Astrocyte of the spinal cord (primary cell): ENCODE data around the gene GLYAT.

Experiments used
- DNase-seq: peaks from one replicate; pipeline ENCODE4 v3.0.0; 2011; ENCODE audit warnings: low read depth, low spot score
- H3K4me3 ChIP-seq: 2 replicates; pipeline ENCODE4 v1.5.1; 2011; ENCODE audit warnings: low read depth, mild to moderate bottlenecking, low read length, moderate library complexity
- in situ Hi-C: cut with HindIII; loops from 2 replicates; pipeline ENCODE4 v1.10.0; 2017; ENCODE audit warnings: low sequenced_read_pairs
- TF ChIP-seq, protein P1 (sequence below): IDR thresholded peaks from 2 replicates; pipeline ENCODE4 v1.5.1; 2012; ENCODE audit warnings: low read depth, mild to moderate bottlenecking, low read length, inconsistent platforms

Gene GLYAT

DNA sequence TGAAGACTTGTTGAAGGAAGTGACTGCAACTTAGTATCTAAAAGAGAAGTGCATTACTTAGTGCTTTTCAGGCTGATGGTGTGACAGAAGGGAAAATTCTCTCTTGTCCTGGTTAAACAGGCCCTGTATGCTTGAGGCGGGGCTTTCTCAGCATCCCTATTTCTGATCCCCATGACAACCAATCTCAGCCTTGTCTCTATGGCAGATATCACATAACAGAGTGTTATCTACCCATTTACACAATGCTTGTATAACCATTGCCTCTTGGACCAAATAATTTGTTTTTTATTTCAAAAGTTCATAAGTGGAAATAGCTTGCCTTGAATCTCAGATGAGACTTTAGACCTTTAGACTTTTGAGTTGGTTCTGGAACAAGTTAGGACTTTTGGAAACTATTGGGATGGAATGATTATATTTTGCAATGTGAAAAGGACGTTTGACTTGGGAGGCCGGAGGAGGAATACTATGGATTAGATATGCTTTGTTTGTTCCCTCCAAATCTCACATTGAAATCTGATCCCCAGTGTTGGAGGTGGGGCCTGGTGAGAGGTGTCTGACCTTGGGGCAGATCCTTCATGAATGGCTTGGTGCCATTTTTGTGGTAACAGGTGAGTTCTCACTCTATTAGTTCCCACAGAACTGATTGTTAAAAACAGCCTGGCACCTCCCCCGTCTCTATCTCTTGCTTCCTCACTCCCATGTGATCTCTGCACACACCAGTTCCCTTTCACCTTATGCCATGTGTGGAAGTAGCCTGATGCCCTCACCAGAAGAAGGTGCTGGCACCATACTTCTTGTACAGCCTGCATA is 3.1 kb upstream of the GLYAT start:
- no peak for DNase-seq
- H3K4me3 ChIP-seq: no peak overlapping the region
- in situ Hi-C loops: no loop called here
- TF ChIP-seq, protein P1, sequence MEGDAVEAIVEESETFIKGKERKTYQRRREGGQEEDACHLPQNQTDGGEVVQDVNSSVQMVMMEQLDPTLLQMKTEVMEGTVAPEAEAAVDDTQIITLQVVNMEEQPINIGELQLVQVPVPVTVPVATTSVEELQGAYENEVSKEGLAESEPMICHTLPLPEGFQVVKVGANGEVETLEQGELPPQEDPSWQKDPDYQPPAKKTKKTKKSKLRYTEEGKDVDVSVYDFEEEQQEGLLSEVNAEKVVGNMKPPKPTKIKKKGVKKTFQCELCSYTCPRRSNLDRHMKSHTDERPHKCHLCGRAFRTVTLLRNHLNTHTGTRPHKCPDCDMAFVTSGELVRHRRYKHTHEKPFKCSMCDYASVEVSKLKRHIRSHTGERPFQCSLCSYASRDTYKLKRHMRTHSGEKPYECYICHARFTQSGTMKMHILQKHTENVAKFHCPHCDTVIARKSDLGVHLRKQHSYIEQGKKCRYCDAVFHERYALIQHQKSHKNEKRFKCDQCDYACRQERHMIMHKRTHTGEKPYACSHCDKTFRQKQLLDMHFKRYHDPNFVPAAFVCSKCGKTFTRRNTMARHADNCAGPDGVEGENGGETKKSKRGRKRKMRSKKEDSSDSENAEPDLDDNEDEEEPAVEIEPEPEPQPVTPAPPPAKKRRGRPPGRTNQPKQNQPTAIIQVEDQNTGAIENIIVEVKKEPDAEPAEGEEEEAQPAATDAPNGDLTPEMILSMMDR: no peak

DNA sequence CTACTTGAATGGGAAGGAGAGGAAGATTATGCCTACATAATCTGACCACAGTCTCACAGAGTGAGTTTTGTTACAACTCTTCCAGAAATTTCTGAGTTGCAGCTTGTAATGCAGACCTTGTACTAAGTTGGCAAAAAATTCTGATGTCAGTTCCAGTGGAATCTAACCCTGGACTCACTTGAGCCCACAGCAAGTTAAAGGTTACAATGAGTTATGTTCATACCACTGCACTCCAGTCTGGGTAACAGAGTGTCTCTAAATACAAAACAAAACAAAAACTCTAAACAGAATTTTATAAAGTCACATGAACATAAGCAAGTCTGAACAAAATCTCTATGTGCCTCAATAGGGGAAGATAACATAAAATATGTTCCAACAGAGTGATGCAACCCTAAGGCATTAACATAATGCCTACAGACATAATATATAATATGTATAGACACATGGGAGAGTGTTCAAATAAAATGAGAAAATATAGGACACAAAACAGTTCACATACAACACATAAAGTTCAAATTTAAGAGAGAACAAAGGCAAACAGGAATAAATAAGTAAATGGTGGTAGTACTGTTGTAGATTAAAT is 1.1 kb downstream of the GLYAT start:
- no peak overlapping the region for H3K4me3 ChIP-seq
- in situ Hi-C loops: no loop called here
- TF ChIP-seq, protein P1: no peak
- DNase-seq: no peak

GRCh38 chr11:58727415-58727797 is 4.3 kb downstream of the GLYAT start:
- TF ChIP-seq, protein P1: no peak
- H3K4me3 ChIP-seq: no peak overlapping the region
- no peak for DNase-seq
- in situ Hi-C loops: no loop called here

DNA sequence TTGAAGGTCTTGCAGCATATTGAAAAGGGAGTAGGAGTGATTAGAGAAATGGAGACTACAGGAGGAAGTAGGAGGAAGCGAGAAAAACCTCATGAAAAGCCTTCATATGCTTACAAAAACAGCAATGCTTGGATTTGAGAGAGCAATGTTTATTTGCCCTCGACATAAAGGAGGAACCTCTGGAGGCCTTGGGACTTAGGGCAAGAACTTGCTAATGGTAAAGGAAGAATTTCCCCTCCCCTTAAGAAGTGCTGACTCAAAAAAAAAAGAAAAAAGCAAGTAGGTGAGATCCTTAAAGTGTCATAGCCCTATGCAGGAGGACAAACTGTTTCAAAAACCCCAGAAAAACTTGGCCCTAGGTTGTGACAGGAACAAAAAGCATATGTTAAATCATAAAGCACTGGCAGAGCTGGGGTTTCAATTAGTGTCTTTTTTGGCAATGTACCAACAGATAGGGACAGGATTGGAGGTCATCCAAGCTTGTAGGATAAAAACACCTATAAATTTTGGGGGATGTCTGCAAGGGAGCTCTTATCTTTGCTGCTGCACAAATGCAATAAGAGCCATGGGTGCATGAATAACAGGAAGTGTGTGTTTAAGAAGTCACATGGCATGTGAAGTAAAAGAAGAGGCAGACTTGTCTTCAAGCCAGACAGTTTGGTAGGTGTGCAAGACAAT is 4.9 kb downstream of the GLYAT start:
- TF ChIP-seq, protein P1: no peak
- in situ Hi-C loops: no loop called here
- no peak overlapping the region for H3K4me3 ChIP-seq
- no peak for DNase-seq

- in situ Hi-C loops: no loop called here
- TF ChIP-seq, protein P1: no peak
- no peak overlapping the region for H3K4me3 ChIP-seq
- no peak for DNase-seq
These were observed 12.2 kb downstream of the GLYAT start for GRCh38 chr11:58719406-58720117.

DNA sequence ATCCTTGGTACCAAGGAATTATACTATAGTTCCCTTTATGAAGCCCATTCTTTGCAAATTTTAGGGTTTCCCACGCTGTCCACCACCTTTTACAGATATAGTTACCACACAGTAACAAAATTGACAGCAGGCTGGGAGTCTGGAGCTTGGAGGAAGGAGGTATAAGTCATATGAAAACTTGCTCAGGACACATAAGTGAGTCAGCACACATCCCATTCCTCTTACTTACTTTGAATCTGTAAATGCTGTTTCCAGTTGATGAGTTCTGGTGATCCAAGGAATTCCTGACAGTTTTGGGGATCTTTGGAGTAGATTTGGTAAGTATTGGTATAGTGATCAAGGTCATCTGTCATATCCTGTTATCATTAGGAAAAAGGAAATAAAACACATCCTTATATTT is 19.2 kb downstream of the GLYAT start:
- DNase-seq: no peak
- H3K4me3 ChIP-seq: no peak overlapping the region
- TF ChIP-seq, protein P1: no peak
- in situ Hi-C loops: no loop called here
